ENCODE measurements around the gene TMEM256. TPM values are rescaled to one million over a fixed set of nuclear protein-coding genes. Genes with fewer than 3 reads are reported as not detected.

Gene TMEM256
- total RNA-seq, 1 experiment from 2014 or later: 151 TPM

GRCh38 chr17:7432296-7432695 is 28.4 kb upstream of the TMEM256 start:
- Histone ChIP-seq H3T11ph (ENCODE audit: low read length) (no peak overlapping the region), H4K5ac (ENCODE audit: insufficient read length, low read depth, low read length) (no peak overlapping the region), H2BK20ac (ENCODE audit: low read depth, low read length, poor library complexity, severe bottlenecking) (no peak overlapping the region), H3K4me1 (ENCODE audit: insufficient read depth, low read length) (no peaks in the 10 kb centered on the region), H3K27ac (ENCODE audit: insufficient read length, low read depth, low read length) (no peak overlapping the region), H2AFZ (ENCODE audit: low read length) (no peak overlapping the region), H2BK120ac (ENCODE audit: low read depth, low read length, poor library complexity, severe bottlenecking) (no peak overlapping the region), H3K9ac (ENCODE audit: extremely low read depth, insufficient read length, low read length) (no peak overlapping the region), H3K79me2 (ENCODE audit: insufficient read depth, low read length) (no peaks in the 10 kb centered on the region), H3K9me3 (ENCODE audit: control insufficient read depth, low read depth, low read length) (no peaks in the 10 kb centered on the region), H2BK12ac (ENCODE audit: insufficient read length, low read depth, low read length) (no peak overlapping the region), H3K14ac (ENCODE audit: insufficient read depth, low read length) (no peak overlapping the region), H4K8ac (replicated peaks; ENCODE audit: insufficient read length, low read depth, low read length) (no peak overlapping the region), H4K20me1 (ENCODE audit: control insufficient read depth, insufficient read depth, insufficient read length) (no peaks in the 10 kb centered on the region), H3K23me2 (ENCODE audit: insufficient read length, low read depth, low read length, poor library complexity, severe bottlenecking) (peaks cover 9% of the 10 kb centered on the region), H3K4ac (ENCODE audit: low read depth, low read length) (no peak overlapping the region), H3K18ac (ENCODE audit: insufficient read length, low read depth, low read length) (no peak overlapping the region), H3K56ac (ENCODE audit: insufficient read length, low read depth, low read length) (no peak overlapping the region), H2BK5ac (ENCODE audit: insufficient read length, low read length) (no peak overlapping the region), H2AK5ac (ENCODE audit: insufficient read length, low read length) (no peak overlapping the region), H2BK15ac (ENCODE audit: low read depth, low read length) (no peak overlapping the region), H3K23ac (ENCODE audit: insufficient read length, low read depth, low read length) (no peak overlapping the region), H3K4me2 (ENCODE audit: insufficient read depth, insufficient read length, low read length) (no peak overlapping the region), H4K91ac (ENCODE audit: insufficient read length, low read depth, low read length) (no peak overlapping the region), H3K27me3 (ENCODE audit: insufficient read depth, low read length) (no peaks in the 10 kb centered on the region; the same call in 1 of the 2 replicates), H3K79me1 (ENCODE audit: insufficient read depth, low read depth, low read length, poor library complexity, severe bottlenecking) (no peaks in the 10 kb centered on the region)
- no peak overlapping the region for H3K4me3 Mint-ChIP-seq
- no peak overlapping the region for H3K27ac Mint-ChIP-seq
- H3K27me3 Mint-ChIP-seq (ENCODE audit: low read depth): peaks cover 15% of the 10 kb centered on the region
- WGBS (ENCODE audit: extremely low coverage, insufficient read length, low lambda C conversion rate): no CpG with 5 or more reads among the region's 11 CpGs
- H3K36me3 Mint-ChIP-seq (ENCODE audit: insufficient read depth in 1 of 3, low read depth in 3 of 3): no peaks in the 10 kb centered on the region
- peaks cover 5% of the 10 kb centered on the region in 2 experiments; a peak in 3 of 4 replicates for H3K4me1 Mint-ChIP-seq
- TF ChIP-seq CTCF (conservative IDR thresholded peaks at IDR 0.05): no peak
- no peak for DNase-seq
- no peaks in the 10 kb centered on the region; a peak in 1 of 5 replicates for H3K9me3 Mint-ChIP-seq

Measured in H9 (cell line).